A549 (cell line): Measurements from ENCODE around the gene TTC27. TPM values are rescaled to one million over a fixed set of nuclear protein-coding genes. Genes with fewer than 3 reads are reported as not detected.

Source experiments
- ATAC-seq, 2 experiments: fragments of 200-7000 bp in 1 of 2; fragments of >200 bp in 1 of 2; cut with Nextera tagmentation in 1 of 2; cut with Tn5 transposase in 1 of 2; 3 replicates each; pipeline versions ENCODE4 v1.8.0 to v1.9.1; 2018 to 2020; ENCODE audit warnings: mild to moderate bottlenecking in 1 of 2, moderate library complexity in 1 of 2
- CTCF ChIA-PET: fragments of 300-600 bp; sonication (Branson Sonifier 250); formaldehyde crosslinking; extraction: SDS; loops from one replicate; lab custom pipeline; 2021; ENCODE audit warnings: antibody characterized with exemption, inconsistent platforms; lab: Yijun Ruan, JAX
- POLR2A ChIA-PET: fragments of 350-600 bp; formaldehyde crosslinking; extraction: SDS; loops from one replicate; lab custom pipeline; 2021; ENCODE audit warnings: antibody characterized with exemption, inconsistent platforms; lab: Yijun Ruan, JAX
- DNase-seq, 2 experiments: peaks; one replicate each; pipeline versions ENCODE4 v3.0.0 to v3.0.0-alpha.2; 2011 to 2016; ENCODE audit warnings: low read depth in 1 of 2, low spot score in 1 of 2
- FAIRE-seq: peaks from 2 replicates; lab custom pipeline; 2011; peaks lifted over from hg19 to GRCh38; lab: Jason Lieb, UNC
- H3K27ac ChIP-seq, 2 experiments: fragments of >200 bp; sonication (Bioruptor Twin); formaldehyde crosslinking; 3 replicates each; pipeline ENCODE4 v1.5.1; 2016 to 2017
- H3K4me1 ChIP-seq: fragments of >200 bp; sonication (Bioruptor Twin); formaldehyde crosslinking; 3 replicates; pipeline ENCODE4 v1.6.1; 2016
- H3K4me2 ChIP-seq: fragments of >200 bp; sonication (Bioruptor Twin); formaldehyde crosslinking; 3 replicates; pipeline ENCODE4 v1.6.1; 2016
- H3K4me3 ChIP-seq: fragments of >200 bp; sonication (Bioruptor Twin); formaldehyde crosslinking; 3 replicates; pipeline ENCODE4 v1.5.1; 2016
- H3K9me3 ChIP-seq: fragments of >200 bp; sonication (Bioruptor Twin); formaldehyde crosslinking; 3 replicates; pipeline ENCODE4 v1.6.1; 2016
- CBX2 ChIP-seq: fragments of 200-600 bp; sonication (generic); IDR thresholded peaks from 2 replicates; pipeline ENCODE4 v1.6.1; 2016; ENCODE audit warnings: low read depth, mild to moderate bottlenecking, borderline replicate concordance
- FOSB ChIP-seq: fragments of 250-450 bp; sonication (Bioruptor Pico); IDR thresholded peaks from 2 replicates; pipeline ENCODE4 v1.5.0; 2020; ENCODE audit warnings: mild to moderate bottlenecking, moderate library complexity
- HEYL ChIP-seq: fragments of 250-450 bp; sonication (Bioruptor Pico); IDR thresholded peaks from 2 replicates; pipeline ENCODE4 v1.8.0; 2021; ENCODE audit warnings: mild to moderate bottlenecking, moderate library complexity
- HOXB13 ChIP-seq: fragments of 250-450 bp; sonication (Bioruptor Pico); IDR thresholded peaks from 2 replicates; pipeline ENCODE4 v1.5.0; 2020; ENCODE audit warnings: low read depth, mild to moderate bottlenecking, moderate library complexity
- JUNB ChIP-seq: fragments of >200 bp; sonication (Bioruptor Twin); formaldehyde crosslinking; IDR thresholded peaks from 2 replicates; pipeline ENCODE4 v1.6.1; 2016
- KDM5A ChIP-seq: fragments of 200-600 bp; sonication (generic); IDR thresholded peaks from 2 replicates; pipeline ENCODE4 v1.6.1; 2016; ENCODE audit warnings: antibody characterized with exemption, mild to moderate bottlenecking
- MAFK ChIP-seq: fragments of 450-650 bp; IDR thresholded peaks from 2 replicates; pipeline ENCODE4 v1.6.1; 2014; ENCODE audit not compliant: partially characterized antibody
- MAZ ChIP-seq: fragments of 150-350 bp; IDR thresholded peaks from 2 replicates; pipeline ENCODE4 v1.6.1; 2014; ENCODE audit warnings: antibody characterized with exemption, low read depth, low read length, borderline replicate concordance
- RARB ChIP-seq: fragments of 250-450 bp; sonication (Bioruptor Pico); IDR thresholded peaks from 2 replicates; pipeline ENCODE4 v1.8.0; 2021; ENCODE audit warnings: mild to moderate bottlenecking, moderate library complexity
- ZC3H11A ChIP-seq: fragments of 450-650 bp; IDR thresholded peaks from 2 replicates; pipeline ENCODE4 v1.6.1; 2014; ENCODE audit warnings: antibody characterized with exemption, mild to moderate bottlenecking
- WGBS: methylation state at CpG from one replicate; pipeline ENCODE4 v1.1.6; 2017; ENCODE audit errors: missing lambda C conversion rate; 5-methylcytosine and 5-hydroxymethylcytosine counted together
- polyA plus RNA-seq, 4 experiments: library from polyadenylated mRNA; depleted of rRNA in 3 of 4; stranded (reverse); fragments of >200 nt; fragmentation: RNase III in 1 of 4; extraction: RNeasy Plus Mini Kit Qiagen cat#74134 plus additional on column Dnase treatment in 1 of 4; gene quantifications; 2 replicates in 3 of 4; 3 replicates in 1 of 4; pipeline ENCODE4 v1.2.3, GENCODE V29; 2011 to 2017
- TF ChIP-seq, protein P1 (sequence below): fragments of 150-350 bp; IDR thresholded peaks from 2 replicates; pipeline ENCODE4 v1.6.1; 2014; ENCODE audit warnings: low read depth, mild to moderate bottlenecking, low read length
- TF ChIP-seq, protein P2 (sequence below): IDR thresholded peaks from 2 replicates; pipeline ENCODE4 v1.6.1; 2012
- TF ChIP-seq, protein P3 (sequence below): fragments of 200-600 bp; sonication (generic); IDR thresholded peaks from 2 replicates; pipeline ENCODE4 v1.6.1; 2016; ENCODE audit warnings: antibody characterized with exemption, mild to moderate bottlenecking, moderate library complexity
- TF ChIP-seq, protein P4 (sequence below): IDR thresholded peaks from 2 replicates; pipeline ENCODE4 v1.6.1; 2012
- TF ChIP-seq, protein P5 (sequence below): fragments of 250-450 bp; sonication (Bioruptor Pico); IDR thresholded peaks from 2 replicates; pipeline ENCODE4 v1.5.0; 2021; ENCODE audit warnings: mild to moderate bottlenecking, moderate library complexity, borderline replicate concordance
- TF ChIP-seq, protein P6 (sequence below): fragments of >200 bp; sonication (Bioruptor Twin); formaldehyde crosslinking; IDR thresholded peaks from 2 replicates; pipeline ENCODE4 v1.6.1; 2016
- TF ChIP-seq, protein P7 (sequence below): IDR thresholded peaks from 2 replicates; pipeline ENCODE4 v1.6.1; 2012; ENCODE audit warnings: low read depth, borderline replicate concordance

TTC27 gene
- polyA plus RNA-seq, 2 of the 4 experiments (the other 2 are of a cell fraction), result 21.7 to 56.2 TPM

DNA sequence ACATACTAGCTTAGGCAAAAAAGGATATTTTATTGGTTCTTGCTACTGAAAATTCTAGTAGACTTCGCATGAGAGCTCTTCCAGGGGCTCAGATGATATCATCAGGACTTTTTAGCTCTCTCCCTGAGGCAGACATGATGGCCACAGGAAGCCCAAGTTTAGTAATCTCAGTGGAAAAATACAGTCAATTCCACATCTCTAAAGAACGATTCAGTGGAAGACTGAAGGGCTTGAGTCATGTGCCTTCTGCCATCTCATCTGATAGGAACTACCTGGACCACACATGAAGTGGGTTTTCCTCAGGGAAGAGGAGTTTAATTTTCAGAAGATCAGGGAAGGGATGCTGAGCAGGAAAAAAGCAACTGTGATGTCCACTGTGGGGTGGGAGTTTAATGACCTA lies 117.3 kb downstream of the TTC27 start:
- Histone ChIP-seq H3K9me3 (no peaks in the 10 kb centered on the region), H3K4me1 (peaks cover 7% of the 10 kb centered on the region; the same call in 1 of the 3 replicates), H3K4me3 (no peak overlapping the region), H3K27ac (no peak overlapping the region), H3K4me2 (no peak overlapping the region)
- ChIA-PET POLR2A (no interaction called here), CTCF (interaction anchor here (0.6 to 1.1 kb wide), 3 partner anchors 13 to 699 kb away, joined by 3 to 5 read pairs (median 4); no protein-coding TSS in a partner anchor)
- 47% methylated on average over 2 of the region's 2 CpGs for WGBS
- FAIRE-seq, result no peak
- peak in 1 of 2 experiments; percentile 5 for DNase-seq
- no peak for ATAC-seq
- TF ChIP-seq, protein P1, sequence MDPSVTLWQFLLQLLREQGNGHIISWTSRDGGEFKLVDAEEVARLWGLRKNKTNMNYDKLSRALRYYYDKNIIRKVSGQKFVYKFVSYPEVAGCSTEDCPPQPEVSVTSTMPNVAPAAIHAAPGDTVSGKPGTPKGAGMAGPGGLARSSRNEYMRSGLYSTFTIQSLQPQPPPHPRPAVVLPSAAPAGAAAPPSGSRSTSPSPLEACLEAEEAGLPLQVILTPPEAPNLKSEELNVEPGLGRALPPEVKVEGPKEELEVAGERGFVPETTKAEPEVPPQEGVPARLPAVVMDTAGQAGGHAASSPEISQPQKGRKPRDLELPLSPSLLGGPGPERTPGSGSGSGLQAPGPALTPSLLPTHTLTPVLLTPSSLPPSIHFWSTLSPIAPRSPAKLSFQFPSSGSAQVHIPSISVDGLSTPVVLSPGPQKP, result no peak
- TF ChIP-seq, protein P2, sequence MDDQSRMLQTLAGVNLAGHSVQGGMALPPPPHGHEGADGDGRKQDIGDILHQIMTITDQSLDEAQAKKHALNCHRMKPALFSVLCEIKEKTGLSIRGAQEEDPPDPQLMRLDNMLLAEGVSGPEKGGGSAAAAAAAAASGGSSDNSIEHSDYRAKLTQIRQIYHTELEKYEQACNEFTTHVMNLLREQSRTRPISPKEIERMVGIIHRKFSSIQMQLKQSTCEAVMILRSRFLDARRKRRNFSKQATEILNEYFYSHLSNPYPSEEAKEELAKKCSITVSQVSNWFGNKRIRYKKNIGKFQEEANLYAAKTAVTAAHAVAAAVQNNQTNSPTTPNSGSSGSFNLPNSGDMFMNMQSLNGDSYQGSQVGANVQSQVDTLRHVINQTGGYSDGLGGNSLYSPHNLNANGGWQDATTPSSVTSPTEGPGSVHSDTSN, result no peak
- TF ChIP-seq MAZ (no peak), KDM5A (no peak), ZC3H11A (no peak), HOXB13 (CRISPR knock-in tag) (no peak)

DNA sequence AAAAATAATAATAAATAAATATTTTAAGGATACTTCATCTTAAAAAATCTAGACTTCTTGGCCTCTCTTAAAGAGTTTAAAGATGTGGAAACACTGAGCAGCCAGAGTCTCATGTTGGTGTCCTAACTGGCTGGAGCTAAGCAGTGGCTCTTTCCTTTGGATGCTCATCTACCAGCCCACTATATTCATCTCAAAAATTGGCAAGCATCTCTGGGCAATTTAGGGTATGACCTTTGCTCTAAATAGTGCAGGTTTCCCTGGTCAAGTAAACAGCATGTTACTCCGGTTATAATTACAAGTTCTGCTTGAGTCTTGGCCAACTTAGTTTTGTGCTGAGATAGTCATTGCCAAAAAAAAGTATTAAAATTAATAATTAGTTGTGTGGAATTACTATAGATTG lies 117.8 kb downstream of the TTC27 start:
- peaks cover 7% of the 10 kb centered on the region; the same call in 1 of the 3 replicates for H3K4me1 ChIP-seq
- no peak overlapping the region for H3K27ac ChIP-seq
- no peak overlapping the region for H3K4me3 ChIP-seq
- POLR2A ChIA-PET, result no interaction called here
- FAIRE-seq (no peak), ATAC-seq (no peak), DNase-seq (no peak)
- TF ChIP-seq, protein P3, sequence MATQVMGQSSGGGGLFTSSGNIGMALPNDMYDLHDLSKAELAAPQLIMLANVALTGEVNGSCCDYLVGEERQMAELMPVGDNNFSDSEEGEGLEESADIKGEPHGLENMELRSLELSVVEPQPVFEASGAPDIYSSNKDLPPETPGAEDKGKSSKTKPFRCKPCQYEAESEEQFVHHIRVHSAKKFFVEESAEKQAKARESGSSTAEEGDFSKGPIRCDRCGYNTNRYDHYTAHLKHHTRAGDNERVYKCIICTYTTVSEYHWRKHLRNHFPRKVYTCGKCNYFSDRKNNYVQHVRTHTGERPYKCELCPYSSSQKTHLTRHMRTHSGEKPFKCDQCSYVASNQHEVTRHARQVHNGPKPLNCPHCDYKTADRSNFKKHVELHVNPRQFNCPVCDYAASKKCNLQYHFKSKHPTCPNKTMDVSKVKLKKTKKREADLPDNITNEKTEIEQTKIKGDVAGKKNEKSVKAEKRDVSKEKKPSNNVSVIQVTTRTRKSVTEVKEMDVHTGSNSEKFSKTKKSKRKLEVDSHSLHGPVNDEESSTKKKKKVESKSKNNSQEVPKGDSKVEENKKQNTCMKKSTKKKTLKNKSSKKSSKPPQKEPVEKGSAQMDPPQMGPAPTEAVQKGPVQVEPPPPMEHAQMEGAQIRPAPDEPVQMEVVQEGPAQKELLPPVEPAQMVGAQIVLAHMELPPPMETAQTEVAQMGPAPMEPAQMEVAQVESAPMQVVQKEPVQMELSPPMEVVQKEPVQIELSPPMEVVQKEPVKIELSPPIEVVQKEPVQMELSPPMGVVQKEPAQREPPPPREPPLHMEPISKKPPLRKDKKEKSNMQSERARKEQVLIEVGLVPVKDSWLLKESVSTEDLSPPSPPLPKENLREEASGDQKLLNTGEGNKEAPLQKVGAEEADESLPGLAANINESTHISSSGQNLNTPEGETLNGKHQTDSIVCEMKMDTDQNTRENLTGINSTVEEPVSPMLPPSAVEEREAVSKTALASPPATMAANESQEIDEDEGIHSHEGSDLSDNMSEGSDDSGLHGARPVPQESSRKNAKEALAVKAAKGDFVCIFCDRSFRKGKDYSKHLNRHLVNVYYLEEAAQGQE, result no peak
- TF ChIP-seq, protein P4, sequence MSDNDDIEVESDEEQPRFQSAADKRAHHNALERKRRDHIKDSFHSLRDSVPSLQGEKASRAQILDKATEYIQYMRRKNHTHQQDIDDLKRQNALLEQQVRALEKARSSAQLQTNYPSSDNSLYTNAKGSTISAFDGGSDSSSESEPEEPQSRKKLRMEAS, result no peak
- no peak for TF ChIP-seq MAFK
- TF ChIP-seq, protein P5, sequence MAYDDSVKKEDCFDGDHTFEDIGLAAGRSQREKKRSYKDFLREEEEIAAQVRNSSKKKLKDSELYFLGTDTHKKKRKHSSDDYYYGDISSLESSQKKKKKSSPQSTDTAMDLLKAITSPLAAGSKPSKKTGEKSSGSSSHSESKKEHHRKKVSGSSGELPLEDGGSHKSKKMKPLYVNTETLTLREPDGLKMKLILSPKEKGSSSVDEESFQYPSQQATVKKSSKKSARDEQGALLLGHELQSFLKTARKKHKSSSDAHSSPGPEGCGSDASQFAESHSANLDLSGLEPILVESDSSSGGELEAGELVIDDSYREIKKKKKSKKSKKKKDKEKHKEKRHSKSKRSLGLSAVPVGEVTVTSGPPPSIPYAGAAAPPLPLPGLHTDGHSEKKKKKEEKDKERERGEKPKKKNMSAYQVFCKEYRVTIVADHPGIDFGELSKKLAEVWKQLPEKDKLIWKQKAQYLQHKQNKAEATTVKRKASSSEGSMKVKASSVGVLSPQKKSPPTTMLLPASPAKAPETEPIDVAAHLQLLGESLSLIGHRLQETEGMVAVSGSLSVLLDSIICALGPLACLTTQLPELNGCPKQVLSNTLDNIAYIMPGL (CRISPR knock-in tag), result no peak
- TF ChIP-seq CBX2, result no peak
- no peak for TF ChIP-seq JUNB
- no peaks in the 10 kb centered on the region for H3K9me3 ChIP-seq
- no peak overlapping the region for H3K4me2 ChIP-seq
- WGBS, result 87% methylated on average over 1 of the region's 1 CpG
- CTCF ChIA-PET, result interaction anchor here (0.8 to 1.1 kb wide), 2 partner anchors 14 to 698 kb away, joined by 3 to 5 read pairs; no protein-coding TSS in a partner anchor

DNA sequence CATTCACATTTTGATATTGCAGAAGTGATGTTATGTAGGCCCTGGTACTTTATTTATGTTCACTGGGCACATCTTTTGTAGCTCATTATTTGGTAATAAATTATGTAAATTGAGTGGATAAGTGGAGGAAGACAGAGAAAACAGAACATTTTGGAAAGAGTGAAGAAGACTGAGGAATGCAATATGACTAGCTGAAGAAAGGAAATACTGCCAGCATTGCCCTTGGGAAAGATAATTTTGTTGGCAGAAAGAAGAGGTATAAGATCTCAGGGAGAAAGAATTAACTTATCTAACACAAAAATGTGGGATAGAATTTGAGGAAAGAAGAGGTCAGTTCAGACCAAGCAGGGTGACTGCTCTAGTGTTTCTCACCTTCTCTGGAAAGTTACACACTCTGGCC lies 118.8 kb downstream of the TTC27 start:
- FAIRE-seq, result no peak
- Histone ChIP-seq H3K4me3 (no peak overlapping the region), H3K4me2 (no peak overlapping the region)
- DNase-seq, result no peak
- POLR2A ChIA-PET, result no interaction called here
- TF ChIP-seq, protein P6, sequence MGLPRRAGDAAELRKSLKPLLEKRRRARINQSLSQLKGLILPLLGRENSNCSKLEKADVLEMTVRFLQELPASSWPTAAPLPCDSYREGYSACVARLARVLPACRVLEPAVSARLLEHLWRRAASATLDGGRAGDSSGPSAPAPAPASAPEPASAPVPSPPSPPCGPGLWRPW, result no peak
- TF ChIP-seq HEYL (no peak), FOSB (CRISPR knock-in tag) (no peak), RARB (CRISPR knock-in tag) (no peak)
- TF ChIP-seq, protein P5 (CRISPR knock-in tag), result no peak
- TF ChIP-seq, protein P3, result no peak
- TF ChIP-seq, protein P7, sequence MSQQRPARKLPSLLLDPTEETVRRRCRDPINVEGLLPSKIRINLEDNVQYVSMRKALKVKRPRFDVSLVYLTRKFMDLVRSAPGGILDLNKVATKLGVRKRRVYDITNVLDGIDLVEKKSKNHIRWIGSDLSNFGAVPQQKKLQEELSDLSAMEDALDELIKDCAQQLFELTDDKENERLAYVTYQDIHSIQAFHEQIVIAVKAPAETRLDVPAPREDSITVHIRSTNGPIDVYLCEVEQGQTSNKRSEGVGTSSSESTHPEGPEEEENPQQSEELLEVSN, result no peak
- TF ChIP-seq, all 56 proteins: peak for 0
- ATAC-seq, result no peak; a peak in 1 of 6 replicates
- H3K4me1 ChIP-seq, result peaks cover 7% of the 10 kb centered on the region; the same call in 1 of the 3 replicates
- no peaks in the 10 kb centered on the region for H3K9me3 ChIP-seq
- H3K27ac ChIP-seq, result no peak overlapping the region
- CTCF ChIA-PET, result interaction anchor here (0.9 kb wide), 1 partner anchor 9 kb away, joined by 3 read pairs; no protein-coding TSS in a partner anchor
